NCI-H1436 (cell line): Measurements from ENCODE around the gene TAF1D.
"Not testable (repeated sequence)": the region's sequence is repeated elsewhere in the genome, so short reads cannot be mapped to it uniquely, and the experiment has no call there.

Experiments used
- DNase-seq: peaks from one replicate; lab custom pipeline; 2025; lab: John Stamatoyannopoulos, UW

The TAF1D gene, protein sequence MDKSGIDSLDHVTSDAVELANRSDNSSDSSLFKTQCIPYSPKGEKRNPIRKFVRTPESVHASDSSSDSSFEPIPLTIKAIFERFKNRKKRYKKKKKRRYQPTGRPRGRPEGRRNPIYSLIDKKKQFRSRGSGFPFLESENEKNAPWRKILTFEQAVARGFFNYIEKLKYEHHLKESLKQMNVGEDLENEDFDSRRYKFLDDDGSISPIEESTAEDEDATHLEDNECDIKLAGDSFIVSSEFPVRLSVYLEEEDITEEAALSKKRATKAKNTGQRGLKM

GRCh38 chr11:93741094-93741881 is at the start of gene TAF1D, which contains the start of gene C11orf54:
Gene TAF1D (minus strand): TSS chr11:93741495. CDS start chr11:93739304, 2,191 bp downstream.
Gene C11orf54 (plus strand): TSS chr11:93741672. CDS start chr11:93747394, 5,722 bp downstream.
- peak; percentile 98 for DNase-seq

GRCh38 chr11:93784935-93785360 is 43.7 kb upstream of the TAF1D start:
- no peak for DNase-seq

- DNase-seq: peak; percentile 93
These were observed 43.0 kb upstream of the TAF1D start, which contains the start of gene MED17 for GRCh38 chr11:93784145-93784934. Gene MED17 (plus strand): TSS chr11:93784282. CDS start chr11:93784514, 232 bp downstream.

- no peak for DNase-seq
These were observed 42.5 kb upstream of the TAF1D start for GRCh38 chr11:93783765-93784144.

GRCh38 chr11:93783362-93783761 is 42.1 kb upstream of the TAF1D start:
- DNase-seq: no peak

DNA sequence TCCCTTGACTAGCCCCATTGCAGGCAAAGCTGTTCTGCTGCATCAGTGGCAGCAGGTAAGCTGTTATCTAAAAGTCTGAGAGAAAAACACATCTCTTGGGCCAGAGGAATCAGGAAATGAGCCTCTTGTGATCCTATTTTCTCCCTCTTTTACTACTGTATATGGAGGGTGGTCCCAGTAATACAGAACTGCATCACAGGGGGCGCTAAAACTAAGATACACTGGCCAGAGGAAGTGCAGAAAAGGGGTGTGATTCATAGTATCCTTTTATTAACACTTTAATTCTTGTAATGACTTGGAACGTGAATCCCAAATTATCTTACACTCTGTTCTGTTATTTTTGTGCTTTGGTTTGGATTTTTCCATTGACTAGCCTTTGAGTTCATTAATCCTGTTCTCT is 34.0 kb upstream of the TAF1D start:
- DNase-seq: no peak

GRCh38 chr11:93774560-93774959 is 33.3 kb upstream of the TAF1D start:
- DNase-seq: not testable (repeated sequence)

GRCh38 chr11:93773601-93774200 is 32.4 kb upstream of the TAF1D start:
- no peak for DNase-seq

- DNase-seq: no peak
These were observed 31.8 kb upstream of the TAF1D start for GRCh38 chr11:93773045-93773477.

- DNase-seq: no peak
These were observed 30.8 kb upstream of the TAF1D start for GRCh38 chr11:93772123-93772522.

DNA sequence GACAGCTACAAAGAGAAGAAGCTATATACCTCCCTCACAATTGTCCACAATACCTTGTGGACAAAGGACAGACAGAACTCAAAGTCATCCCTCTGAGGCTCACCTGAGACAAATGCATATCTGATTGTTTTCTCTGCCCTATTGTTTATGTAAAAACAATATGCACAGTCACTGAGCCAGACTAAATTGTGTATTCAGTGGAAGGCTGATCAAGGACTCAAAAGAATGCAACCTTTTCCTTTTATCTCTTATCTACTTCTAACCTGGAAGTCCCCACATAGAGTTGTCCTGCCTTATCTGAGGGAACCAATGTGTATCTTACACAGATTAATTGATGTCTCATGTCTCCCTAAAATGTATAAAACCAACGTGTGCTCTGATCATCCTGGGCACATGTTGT is 28.9 kb upstream of the TAF1D start:
- DNase-seq: no peak

DNA sequence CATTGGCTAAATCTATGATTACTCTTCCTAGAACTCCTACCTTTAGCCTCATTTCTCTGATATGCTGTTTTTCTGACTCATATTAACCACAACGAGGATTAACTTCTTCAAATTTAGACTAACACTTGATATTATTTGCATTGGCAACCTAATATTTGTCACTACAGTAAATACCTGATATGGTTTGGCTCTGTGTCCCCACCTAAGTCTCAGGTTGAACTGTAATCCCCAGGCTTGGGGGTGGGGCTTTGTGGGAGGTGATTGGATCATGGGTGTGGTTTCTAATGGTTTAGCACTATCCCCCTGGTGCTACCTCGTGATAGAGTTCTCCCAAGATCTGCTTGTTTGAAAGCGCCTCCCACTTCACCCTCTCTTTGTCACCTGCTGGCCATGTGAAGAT is 25.7 kb upstream of the TAF1D start:
- no peak for DNase-seq

DNA sequence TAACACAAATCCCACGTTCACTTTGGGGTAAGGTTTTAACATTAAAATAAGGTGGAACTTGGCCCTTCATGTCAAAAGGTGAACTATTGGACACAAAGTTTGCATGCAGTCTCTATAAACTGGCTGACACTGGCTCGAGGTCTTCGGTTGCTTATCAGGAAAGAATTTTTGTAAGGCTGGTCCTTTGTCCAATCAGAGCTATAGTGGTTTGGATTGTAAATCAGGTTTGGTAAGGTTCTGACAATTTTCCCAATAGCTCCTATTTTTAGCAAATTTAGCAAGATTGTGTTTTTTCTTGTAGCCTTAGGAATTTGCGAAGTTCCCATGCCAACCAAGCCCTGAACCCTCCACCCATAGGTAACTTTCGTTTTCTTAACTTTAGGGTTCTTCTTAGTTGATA is 25.2 kb upstream of the TAF1D start:
- no peak for DNase-seq

DNA sequence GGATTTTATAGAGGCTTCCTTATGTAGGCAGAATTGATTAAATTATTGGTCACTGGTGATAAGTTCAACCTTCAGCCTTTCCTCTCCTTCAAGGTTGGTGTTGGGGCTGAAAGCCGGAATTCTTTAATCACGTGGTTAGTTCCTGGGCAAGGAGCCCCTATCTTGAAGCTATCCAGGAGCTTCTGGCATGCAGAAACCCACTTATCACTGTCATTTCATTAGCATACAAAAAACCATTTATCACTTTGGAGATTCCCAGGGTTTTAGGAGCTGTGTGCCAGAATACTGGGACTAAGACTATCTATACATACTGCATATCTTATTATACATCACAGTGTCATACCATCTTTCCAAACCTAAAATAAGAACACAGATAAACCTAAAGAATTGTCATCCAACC is 24.3 kb upstream of the TAF1D start:
- no peak for DNase-seq

DNA sequence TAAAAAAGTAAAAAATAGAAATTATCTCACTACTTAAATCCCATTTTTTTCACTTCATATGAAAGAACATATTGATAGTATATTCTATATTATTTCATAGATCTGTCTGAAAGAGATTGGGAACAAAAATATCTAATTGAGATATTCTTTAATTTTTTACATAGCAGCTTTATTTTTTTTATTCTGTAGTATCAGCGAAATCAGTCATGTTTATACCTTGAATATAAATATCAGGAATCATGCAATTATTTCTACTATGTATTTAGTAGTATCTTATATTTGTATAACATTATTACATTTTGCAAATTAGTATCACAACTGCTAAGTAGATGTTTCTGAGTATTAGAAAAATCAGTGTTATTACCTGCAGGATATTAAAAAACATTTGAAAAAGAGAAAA is 20.6 kb upstream of the TAF1D start:
- DNase-seq: no peak

DNA sequence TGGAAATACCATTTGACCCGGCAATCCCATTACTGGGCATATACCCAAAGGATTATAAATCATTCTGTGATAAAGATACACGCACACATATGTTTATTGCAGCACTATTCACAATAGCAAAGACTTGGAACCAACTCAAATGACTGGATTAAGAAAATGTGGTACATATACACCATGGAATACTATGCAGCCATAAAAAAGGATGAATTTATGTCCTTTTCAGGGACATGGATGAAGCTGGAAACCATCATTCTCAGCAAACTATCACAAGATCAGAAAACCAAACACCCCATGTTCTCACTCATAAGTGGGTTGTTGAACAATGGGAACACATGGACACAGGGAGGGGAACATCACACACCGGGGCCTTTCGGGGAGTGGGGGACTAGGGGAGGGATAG is 17.8 kb upstream of the TAF1D start:
- DNase-seq: not testable (repeated sequence)

DNA sequence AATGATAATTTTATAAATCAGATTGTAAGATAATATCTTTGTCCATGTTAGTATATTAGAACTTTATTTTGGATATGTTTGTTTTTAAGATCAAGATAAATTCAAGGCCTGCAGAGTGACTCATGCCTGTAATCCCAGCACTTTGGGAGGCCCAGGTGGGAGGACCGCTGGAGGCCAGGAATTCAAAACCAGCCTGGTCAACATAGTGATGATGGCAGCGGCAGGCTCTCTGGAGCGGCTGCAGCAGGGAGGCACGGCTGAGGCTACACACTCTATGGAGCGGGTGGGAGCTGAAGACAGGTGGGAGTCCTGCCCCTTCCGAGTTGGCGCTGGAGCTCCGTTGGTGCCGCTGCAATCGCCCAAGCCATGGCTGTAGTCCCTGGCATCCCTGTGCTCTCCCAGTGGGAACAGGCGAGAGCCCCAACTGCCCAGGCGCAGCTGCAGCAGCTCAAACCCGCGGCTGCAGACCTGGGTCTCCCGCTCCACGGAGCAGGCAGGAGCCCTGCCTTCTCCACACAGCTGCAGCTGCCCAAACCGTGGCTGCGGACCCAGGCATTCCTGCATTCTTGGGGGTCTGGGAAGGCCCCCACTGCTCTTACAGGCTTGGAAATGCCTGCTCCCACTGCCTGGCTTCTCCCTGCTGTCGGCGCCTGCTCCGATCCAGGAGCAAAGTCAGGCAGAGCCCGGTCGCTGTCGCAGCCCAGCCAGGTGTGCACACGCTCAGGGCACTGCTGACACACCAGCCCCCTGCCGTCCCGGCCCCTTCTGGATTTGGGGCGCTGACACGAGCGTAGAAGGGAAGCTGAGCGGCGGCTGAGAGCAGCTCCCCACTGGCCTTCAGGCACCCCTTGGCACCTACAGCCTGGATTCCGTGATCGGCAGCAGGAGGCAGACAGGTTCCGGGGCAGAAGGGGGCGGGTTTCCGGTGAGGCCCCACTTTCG is 16.9 kb upstream of the TAF1D start:
- no peak for DNase-seq

GRCh38 chr11:93757301-93757700 is 16.0 kb upstream of the TAF1D start:
- DNase-seq: no peak

DNA sequence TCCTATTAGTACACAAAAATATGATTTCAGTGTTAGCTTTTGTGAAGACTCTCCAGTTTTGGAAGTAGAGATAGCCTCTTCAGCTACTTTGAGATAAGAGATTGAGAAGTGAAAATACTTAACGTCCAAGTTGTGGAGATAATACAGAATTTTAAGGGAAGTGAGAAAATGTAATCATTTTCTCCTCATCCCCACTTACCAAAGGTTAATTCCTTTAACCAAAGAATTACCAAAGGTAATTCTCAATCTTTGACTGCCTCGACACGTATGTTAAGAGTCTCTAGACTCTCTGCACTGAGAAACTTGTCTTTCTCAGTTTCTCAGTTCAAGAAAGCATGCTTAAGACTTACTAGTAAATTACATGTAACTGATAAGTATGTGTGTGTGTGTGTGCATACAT is 15.5 kb upstream of the TAF1D start:
- no peak for DNase-seq

DNA sequence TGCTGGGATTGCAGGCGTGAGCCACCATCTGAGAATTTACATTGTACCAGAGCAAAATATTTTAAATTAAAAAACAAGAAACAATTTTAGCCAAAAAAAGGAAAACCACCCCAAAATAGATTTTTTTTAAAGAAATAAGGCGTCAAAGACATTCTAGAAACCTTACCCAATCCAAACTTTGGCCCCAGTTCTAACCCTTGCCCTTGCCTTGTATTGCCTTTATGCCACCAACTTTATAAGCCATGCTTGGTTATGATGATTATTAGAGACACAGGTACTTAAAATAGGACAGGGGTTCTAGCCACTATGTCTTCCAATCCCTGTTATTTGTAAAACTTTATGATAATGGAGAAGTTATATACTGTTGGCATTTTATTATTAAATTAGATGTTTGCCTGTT is 11.9 kb upstream of the TAF1D start:
- no peak for DNase-seq

- DNase-seq: no peak
These were observed 9.7 kb upstream of the TAF1D start for GRCh38 chr11:93751001-93751400.
